PC-3 (cell line): ENCODE measurements around the gene ZBTB48.

Experiments
- EZH2 ChIP-seq: fragments of 300-600 bp; sonication (generic); IDR thresholded peaks from one replicate; pipeline ENCODE4 v1.6.1; 2017; ENCODE audit warnings: antibody characterized with exemption, mild to moderate bottlenecking, low read length; ENCODE audit not compliant: unreplicated experiment
- TF ChIP-seq, protein P1 (sequence below): fragments of 300-600 bp; sonication (generic); conservative IDR thresholded peaks from 2 replicates; pipeline ENCODE4 v1.5.1; 2017; ENCODE audit warnings: antibody characterized with exemption, low read depth, mild to moderate bottlenecking, low read length

DNA sequence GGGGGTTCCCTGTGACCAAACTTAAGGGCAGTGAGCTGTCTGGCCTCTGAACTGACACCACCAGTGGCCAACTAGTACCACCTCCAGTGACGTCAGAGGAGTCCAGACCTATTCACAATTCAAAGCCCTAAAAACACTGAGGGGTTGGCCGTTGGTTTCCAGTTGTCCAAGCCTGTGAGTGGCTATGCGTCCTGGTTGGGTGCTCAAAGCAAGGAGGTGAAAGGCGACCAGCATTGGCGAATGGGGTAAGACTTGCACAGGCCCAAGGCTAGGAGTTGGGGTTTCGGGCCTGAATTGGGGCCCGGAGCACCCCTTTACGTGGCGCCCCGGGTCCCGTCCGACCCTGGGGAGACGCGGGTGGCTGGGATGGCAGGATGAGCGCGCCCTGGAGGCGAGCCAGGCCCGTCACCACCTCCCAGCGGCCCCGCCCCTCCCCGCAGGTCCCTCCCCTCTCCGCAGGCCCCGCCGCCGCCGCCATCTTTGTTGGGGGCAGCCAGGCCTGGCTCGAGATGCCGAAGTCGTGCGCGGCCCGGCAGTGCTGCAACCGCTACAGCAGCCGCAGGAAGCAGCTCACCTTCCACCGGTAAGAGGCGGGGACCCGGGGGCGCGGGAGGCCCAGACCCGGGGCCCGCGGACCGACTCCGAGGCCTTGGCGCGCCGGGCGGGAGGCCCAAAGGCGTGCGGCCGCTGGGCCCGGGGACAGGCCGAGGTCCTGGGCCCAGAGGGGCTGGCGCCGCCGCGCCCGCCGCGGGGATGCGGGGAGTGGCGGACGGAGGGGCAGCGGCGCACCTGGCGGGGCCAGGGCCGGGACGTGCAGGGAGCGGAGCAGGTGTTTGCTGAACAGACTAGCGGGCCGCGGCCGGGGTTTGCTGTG, 45.2 kb downstream of the ZBTB48 start, which contains the start of gene THAP3:
- TF ChIP-seq, protein P1, sequence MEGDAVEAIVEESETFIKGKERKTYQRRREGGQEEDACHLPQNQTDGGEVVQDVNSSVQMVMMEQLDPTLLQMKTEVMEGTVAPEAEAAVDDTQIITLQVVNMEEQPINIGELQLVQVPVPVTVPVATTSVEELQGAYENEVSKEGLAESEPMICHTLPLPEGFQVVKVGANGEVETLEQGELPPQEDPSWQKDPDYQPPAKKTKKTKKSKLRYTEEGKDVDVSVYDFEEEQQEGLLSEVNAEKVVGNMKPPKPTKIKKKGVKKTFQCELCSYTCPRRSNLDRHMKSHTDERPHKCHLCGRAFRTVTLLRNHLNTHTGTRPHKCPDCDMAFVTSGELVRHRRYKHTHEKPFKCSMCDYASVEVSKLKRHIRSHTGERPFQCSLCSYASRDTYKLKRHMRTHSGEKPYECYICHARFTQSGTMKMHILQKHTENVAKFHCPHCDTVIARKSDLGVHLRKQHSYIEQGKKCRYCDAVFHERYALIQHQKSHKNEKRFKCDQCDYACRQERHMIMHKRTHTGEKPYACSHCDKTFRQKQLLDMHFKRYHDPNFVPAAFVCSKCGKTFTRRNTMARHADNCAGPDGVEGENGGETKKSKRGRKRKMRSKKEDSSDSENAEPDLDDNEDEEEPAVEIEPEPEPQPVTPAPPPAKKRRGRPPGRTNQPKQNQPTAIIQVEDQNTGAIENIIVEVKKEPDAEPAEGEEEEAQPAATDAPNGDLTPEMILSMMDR = no peak
- no peak for TF ChIP-seq EZH2
